ENCODE measurements around the gene KDM5A. TPM values are rescaled to one million over a fixed set of nuclear protein-coding genes. Genes with fewer than 3 reads are reported as not detected.

KDM5A gene
- total RNA-seq, 1 experiment from 2014 or later = 56.9 TPM

- Histone ChIP-seq H4K20me1 (ENCODE audit: control insufficient read depth, insufficient read depth, insufficient read length) (no peaks in the 10 kb centered on the region), H3K27ac (ENCODE audit: insufficient read length, low read depth, low read length) (no peak overlapping the region), H2BK15ac (ENCODE audit: low read depth, low read length) (no peak overlapping the region), H3K56ac (ENCODE audit: insufficient read length, low read depth, low read length) (no peak overlapping the region), H3K4ac (ENCODE audit: low read depth, low read length) (no peak overlapping the region), H3K79me2 (ENCODE audit: insufficient read depth, low read length) (no peaks in the 10 kb centered on the region), H3K23me2 (ENCODE audit: insufficient read length, low read depth, low read length, poor library complexity, severe bottlenecking) (no peaks in the 10 kb centered on the region), H4K5ac (ENCODE audit: insufficient read length, low read depth, low read length) (no peak overlapping the region), H2AFZ (ENCODE audit: low read length) (no peak overlapping the region), H2BK120ac (ENCODE audit: low read depth, low read length, poor library complexity, severe bottlenecking) (no peak overlapping the region), H3K27me3 (ENCODE audit: insufficient read depth, low read length) (no peaks in the 10 kb centered on the region), H3K23ac (ENCODE audit: insufficient read length, low read depth, low read length) (no peak overlapping the region), H3K4me1 (ENCODE audit: insufficient read depth, low read length) (no peaks in the 10 kb centered on the region), H3K14ac (ENCODE audit: insufficient read depth, low read length) (no peak overlapping the region), H4K91ac (ENCODE audit: insufficient read length, low read depth, low read length) (no peak overlapping the region), H3K4me2 (ENCODE audit: insufficient read depth, insufficient read length, low read length) (no peak overlapping the region), H3K79me1 (ENCODE audit: insufficient read depth, low read depth, low read length, poor library complexity, severe bottlenecking) (no peaks in the 10 kb centered on the region), H3K18ac (ENCODE audit: insufficient read length, low read depth, low read length) (no peak overlapping the region), H2BK5ac (ENCODE audit: insufficient read length, low read length) (no peak overlapping the region), H4K8ac (replicated peaks; ENCODE audit: insufficient read length, low read depth, low read length) (no peak overlapping the region), H3K9me3 (ENCODE audit: control insufficient read depth, low read depth, low read length) (no peaks in the 10 kb centered on the region), H3K9ac (ENCODE audit: extremely low read depth, insufficient read length, low read length) (no peak overlapping the region), H2BK20ac (ENCODE audit: low read depth, low read length, poor library complexity, severe bottlenecking) (no peak overlapping the region), H3T11ph (ENCODE audit: low read length) (no peak overlapping the region), H2AK5ac (ENCODE audit: insufficient read length, low read length) (no peak overlapping the region), H2BK12ac (ENCODE audit: insufficient read length, low read depth, low read length) (no peak overlapping the region)
- no CpG with 5 or more reads among the region's 1 CpG for WGBS (ENCODE audit: extremely low coverage, insufficient read length, low lambda C conversion rate)
- H3K36me3 Mint-ChIP-seq (ENCODE audit: insufficient read depth in 1 of 3, low read depth in 3 of 3) = peaks cover 18 to 48% (median 37%) of the 10 kb centered on the region in 3 experiments; a peak in 6 of 7 replicates
- no peaks in the 10 kb centered on the region for H3K9me3 Mint-ChIP-seq
- no peaks in the 10 kb centered on the region for H3K4me1 Mint-ChIP-seq
- H3K27me3 Mint-ChIP-seq (ENCODE audit: low read depth) = no peaks in the 10 kb centered on the region
- TF ChIP-seq, protein P1, sequence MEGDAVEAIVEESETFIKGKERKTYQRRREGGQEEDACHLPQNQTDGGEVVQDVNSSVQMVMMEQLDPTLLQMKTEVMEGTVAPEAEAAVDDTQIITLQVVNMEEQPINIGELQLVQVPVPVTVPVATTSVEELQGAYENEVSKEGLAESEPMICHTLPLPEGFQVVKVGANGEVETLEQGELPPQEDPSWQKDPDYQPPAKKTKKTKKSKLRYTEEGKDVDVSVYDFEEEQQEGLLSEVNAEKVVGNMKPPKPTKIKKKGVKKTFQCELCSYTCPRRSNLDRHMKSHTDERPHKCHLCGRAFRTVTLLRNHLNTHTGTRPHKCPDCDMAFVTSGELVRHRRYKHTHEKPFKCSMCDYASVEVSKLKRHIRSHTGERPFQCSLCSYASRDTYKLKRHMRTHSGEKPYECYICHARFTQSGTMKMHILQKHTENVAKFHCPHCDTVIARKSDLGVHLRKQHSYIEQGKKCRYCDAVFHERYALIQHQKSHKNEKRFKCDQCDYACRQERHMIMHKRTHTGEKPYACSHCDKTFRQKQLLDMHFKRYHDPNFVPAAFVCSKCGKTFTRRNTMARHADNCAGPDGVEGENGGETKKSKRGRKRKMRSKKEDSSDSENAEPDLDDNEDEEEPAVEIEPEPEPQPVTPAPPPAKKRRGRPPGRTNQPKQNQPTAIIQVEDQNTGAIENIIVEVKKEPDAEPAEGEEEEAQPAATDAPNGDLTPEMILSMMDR (conservative IDR thresholded peaks at IDR 0.05) = no peak
- H3K27ac Mint-ChIP-seq = no peak overlapping the region
- DNase-seq = no peak
- no peak overlapping the region for H3K4me3 Mint-ChIP-seq
These were observed 97.9 kb downstream of the KDM5A start for GRCh38 chr12:291153-291723.

All from H9 (cell line).